DOHH2 (cell line): ENCODE measurements around the gene LETM1.

Experiments
- H3F3A ChIP-seq: fragments of 200-600 bp; sonication (generic), shearing (Covaris generic); 2 replicates; pipeline ENCODE4 v1.6.0; 2016; ENCODE audit warnings: antibody characterized with exemption, mild to moderate bottlenecking; ENCODE audit not compliant: control insufficient read depth, insufficient read depth
- H3K27ac ChIP-seq: fragments of 200-600 bp; sonication (generic); 2 replicates; pipeline ENCODE4 v1.5.1; 2014; ENCODE audit warnings: low read depth, mild to moderate bottlenecking, low read length, moderate library complexity
- H3K27me3 ChIP-seq: fragments of 200-600 bp; sonication (generic); 2 replicates; pipeline ENCODE4 v1.6.1; 2014; ENCODE audit warnings: mild to moderate bottlenecking, low read length, mixed read lengths; ENCODE audit not compliant: control insufficient read depth
- H3K36me3 ChIP-seq: fragments of 200-600 bp; sonication (generic); 2 replicates; pipeline ENCODE4 v1.6.1; 2014; ENCODE audit warnings: mild to moderate bottlenecking, low read length, moderate library complexity, mixed read lengths; ENCODE audit not compliant: control insufficient read depth
- H3K4me1 ChIP-seq: fragments of 200-600 bp; sonication (generic); 2 replicates; pipeline ENCODE4 v1.6.1; 2014; ENCODE audit warnings: mild to moderate bottlenecking, low read length, mixed read lengths; ENCODE audit not compliant: control insufficient read depth
- H3K4me2 ChIP-seq: fragments of 200-600 bp; sonication (generic); 2 replicates; pipeline ENCODE4 v1.6.0; 2014; ENCODE audit warnings: mild to moderate bottlenecking, low read length, moderate library complexity
- H3K4me3 ChIP-seq: fragments of 200-600 bp; sonication (generic); 2 replicates; pipeline ENCODE4 v1.5.1; 2014; ENCODE audit warnings: mild to moderate bottlenecking, low read length, mixed read lengths
- H3K79me2 ChIP-seq: fragments of 200-600 bp; sonication (generic); 2 replicates; pipeline ENCODE4 v1.6.1; 2014; ENCODE audit warnings: mild to moderate bottlenecking, low read length, mixed read lengths; ENCODE audit not compliant: control insufficient read depth
- H3K9me2 ChIP-seq: fragments of 200-600 bp; sonication (generic); replicated peaks from 2 replicates; pipeline ENCODE4 v1.6.1; 2014; ENCODE audit warnings: mild to moderate bottlenecking, low read length, mixed read lengths; ENCODE audit not compliant: control insufficient read depth
- H3K9me3 ChIP-seq: fragments of 200-600 bp; sonication (generic); 2 replicates; pipeline ENCODE4 v1.6.1; 2014; ENCODE audit warnings: antibody characterized with exemption, low read length, mixed read lengths; ENCODE audit not compliant: control insufficient read depth, insufficient read depth
- H4K20me1 ChIP-seq: fragments of 200-600 bp; sonication (generic); 2 replicates; pipeline ENCODE4 v1.6.0; 2014; ENCODE audit warnings: low read depth, mild to moderate bottlenecking, antibody characterized with exemption, low read length, moderate library complexity; ENCODE audit not compliant: control insufficient read depth, insufficient read depth
- CTCF ChIP-seq: fragments of 200-600 bp; sonication (generic); IDR thresholded peaks from one replicate; pipeline ENCODE4 v1.5.1; 2014; ENCODE audit warnings: antibody characterized with exemption, mild to moderate bottlenecking, low read depth, low read length; ENCODE audit not compliant: poor library complexity, severe bottlenecking
- EZH2phosphoT487 ChIP-seq: fragments of 200-600 bp; sonication (generic); IDR thresholded peaks from 2 replicates; pipeline ENCODE4 v1.6.1; 2017; ENCODE audit warnings: borderline replicate concordance, mild to moderate bottlenecking, antibody characterized with exemption, low read length, moderate library complexity, mixed read lengths

The LETM1 gene

GRCh38 chr4:1800805-1801204 lies 55.2 kb downstream of the LETM1 start:
- no peak for TF ChIP-seq CTCF
- TF ChIP-seq EZH2phosphoT487 = no peak
- Histone ChIP-seq H4K20me1 (no peaks in the 10 kb centered on the region), H3K36me3 (no peaks in the 10 kb centered on the region)

GRCh38 chr4:1799387-1800375 lies 56.3 kb downstream of the LETM1 start:
- H3K9me2 ChIP-seq = no peaks in the 10 kb centered on the region
- no peaks in the 10 kb centered on the region for H4K20me1 ChIP-seq
- H3K27me3 ChIP-seq = peaks cover 19% of the 10 kb centered on the region
- TF ChIP-seq EZH2phosphoT487 (no peak), CTCF (no peak)
- no peak overlapping the region for H3K4me3 ChIP-seq
- H3F3A ChIP-seq = no peaks in the 10 kb centered on the region
- no peaks in the 10 kb centered on the region for H3K79me2 ChIP-seq
- H3K27ac ChIP-seq = no peak overlapping the region
- no peaks in the 10 kb centered on the region for H3K36me3 ChIP-seq
- no peaks in the 10 kb centered on the region for H3K4me1 ChIP-seq
- H3K9me3 ChIP-seq = no peaks in the 10 kb centered on the region
- H3K4me2 ChIP-seq = no peak overlapping the region

More at GRCh38 chr4:1800805-1801204, 55.2 kb downstream of the LETM1 start:
- Histone ChIP-seq H3K27me3 (peaks cover 10% of the 10 kb centered on the region), H3K4me3 (no peak overlapping the region), H3K4me2 (no peak overlapping the region), H3K4me1 (no peaks in the 10 kb centered on the region), H3K9me3 (no peaks in the 10 kb centered on the region), H3K9me2 (no peaks in the 10 kb centered on the region), H3K79me2 (no peaks in the 10 kb centered on the region), H3F3A (no peaks in the 10 kb centered on the region), H3K27ac (no peak overlapping the region)

- H3K9me3 ChIP-seq = no peaks in the 10 kb centered on the region
- no peak overlapping the region for H3K27ac ChIP-seq
- peaks cover 26% of the 10 kb centered on the region for H3K27me3 ChIP-seq
- H3K36me3 ChIP-seq = no peaks in the 10 kb centered on the region
- TF ChIP-seq CTCF (no peak), EZH2phosphoT487 (no peak)
- H3K4me3 ChIP-seq = no peak overlapping the region
- H3K4me2 ChIP-seq = no peak overlapping the region
- no peaks in the 10 kb centered on the region for H3K4me1 ChIP-seq
- no peaks in the 10 kb centered on the region for H3K9me2 ChIP-seq
- H3K79me2 ChIP-seq = no peaks in the 10 kb centered on the region
- H4K20me1 ChIP-seq = no peaks in the 10 kb centered on the region
- no peaks in the 10 kb centered on the region for H3F3A ChIP-seq
Measured at GRCh38 chr4:1798580-1799386, 57.2 kb downstream of the LETM1 start.
